Amniotic stem cell (primary cell): Measurements from ENCODE around the gene SLC34A2.
"Not testable (repeated sequence)": the region's sequence is repeated elsewhere in the genome, so short reads cannot be mapped to it uniquely, and the experiment has no call there.

Experiments
- DNase-seq: peaks from one replicate; lab custom pipeline; 2025; lab: John Stamatoyannopoulos, UW

Gene SLC34A2, protein sequence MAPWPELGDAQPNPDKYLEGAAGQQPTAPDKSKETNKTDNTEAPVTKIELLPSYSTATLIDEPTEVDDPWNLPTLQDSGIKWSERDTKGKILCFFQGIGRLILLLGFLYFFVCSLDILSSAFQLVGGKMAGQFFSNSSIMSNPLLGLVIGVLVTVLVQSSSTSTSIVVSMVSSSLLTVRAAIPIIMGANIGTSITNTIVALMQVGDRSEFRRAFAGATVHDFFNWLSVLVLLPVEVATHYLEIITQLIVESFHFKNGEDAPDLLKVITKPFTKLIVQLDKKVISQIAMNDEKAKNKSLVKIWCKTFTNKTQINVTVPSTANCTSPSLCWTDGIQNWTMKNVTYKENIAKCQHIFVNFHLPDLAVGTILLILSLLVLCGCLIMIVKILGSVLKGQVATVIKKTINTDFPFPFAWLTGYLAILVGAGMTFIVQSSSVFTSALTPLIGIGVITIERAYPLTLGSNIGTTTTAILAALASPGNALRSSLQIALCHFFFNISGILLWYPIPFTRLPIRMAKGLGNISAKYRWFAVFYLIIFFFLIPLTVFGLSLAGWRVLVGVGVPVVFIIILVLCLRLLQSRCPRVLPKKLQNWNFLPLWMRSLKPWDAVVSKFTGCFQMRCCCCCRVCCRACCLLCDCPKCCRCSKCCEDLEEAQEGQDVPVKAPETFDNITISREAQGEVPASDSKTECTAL

GRCh38 chr4:25654971-25655963, at the start of gene SLC34A2:
Gene SLC34A2, plus strand, starts transcription at chr4:25655851. Its CDS starts 6,650 bp downstream, at chr4:25662501.
- no peak for DNase-seq

DNA sequence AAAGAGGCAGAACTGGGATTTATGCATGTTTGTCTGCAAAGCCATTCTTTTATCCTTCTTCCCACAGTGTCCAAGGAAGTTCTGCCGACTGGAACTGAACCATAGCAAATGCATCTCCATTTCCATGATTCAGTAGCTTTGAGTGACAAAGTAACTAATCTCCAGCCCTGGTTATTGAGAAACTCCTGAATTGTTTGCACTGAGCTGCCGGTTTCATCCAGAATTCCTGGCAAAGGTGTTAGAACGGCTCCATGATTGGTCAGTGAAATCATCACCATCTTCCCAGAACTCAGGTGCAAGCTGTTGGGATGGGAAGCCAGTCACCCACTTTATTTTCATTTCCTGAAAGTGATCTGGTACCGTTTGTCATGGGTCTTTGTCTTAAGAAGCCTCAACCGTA, 47.0 kb upstream of the SLC34A2 start:
- no peak for DNase-seq

- DNase-seq, result no peak
Measured at GRCh38 chr4:25609976-25610375, 45.7 kb upstream of the SLC34A2 start.

- DNase-seq, result not testable (repeated sequence)
Measured at GRCh38 chr4:25613613-25614012, 42.0 kb upstream of the SLC34A2 start.

GRCh38 chr4:25614807-25615206, 40.8 kb upstream of the SLC34A2 start:
- DNase-seq, result no peak

DNA sequence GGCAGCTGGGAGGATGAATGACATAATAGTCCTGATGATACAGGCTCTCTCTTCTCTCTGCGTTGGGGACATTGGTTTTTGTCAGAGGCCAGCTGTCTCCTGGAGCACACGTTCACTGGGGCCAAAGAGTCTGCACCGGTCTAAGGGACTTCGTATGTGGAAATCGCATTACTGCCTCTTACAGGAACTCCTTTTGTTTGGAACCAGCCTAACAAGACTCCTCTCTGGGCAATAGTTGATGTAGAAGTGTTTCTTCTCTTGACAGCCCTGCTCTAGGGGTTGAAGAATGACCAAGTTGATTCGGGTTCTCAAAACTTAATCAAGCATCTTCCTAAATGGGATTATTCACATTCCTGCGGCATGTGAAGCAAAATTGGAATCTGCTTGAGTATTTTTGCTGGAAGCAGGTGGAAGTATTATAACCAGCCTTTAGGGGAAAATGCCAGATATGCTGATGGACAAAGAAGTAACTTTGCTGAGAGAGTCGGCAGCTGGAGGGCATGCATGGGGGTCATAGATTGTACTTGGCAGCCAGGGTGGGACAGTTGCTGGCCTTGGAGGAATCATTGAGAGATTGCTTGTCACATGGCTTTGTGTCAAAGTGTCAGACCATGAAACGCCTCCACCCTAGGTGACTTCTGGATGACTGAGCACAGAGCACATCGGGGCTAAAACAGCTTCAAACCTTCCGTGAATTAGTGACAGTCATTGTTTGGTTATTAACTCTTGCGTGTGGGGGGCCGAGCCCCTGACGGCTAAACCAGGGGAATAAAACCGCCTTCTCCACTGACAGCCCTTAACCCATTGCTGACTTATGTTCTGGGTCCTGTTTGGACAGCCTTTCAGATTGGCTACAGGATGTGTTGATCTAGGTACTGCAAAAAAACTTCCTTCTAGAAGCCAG, 34.4 kb upstream of the SLC34A2 start:
- DNase-seq, result no peak

DNA sequence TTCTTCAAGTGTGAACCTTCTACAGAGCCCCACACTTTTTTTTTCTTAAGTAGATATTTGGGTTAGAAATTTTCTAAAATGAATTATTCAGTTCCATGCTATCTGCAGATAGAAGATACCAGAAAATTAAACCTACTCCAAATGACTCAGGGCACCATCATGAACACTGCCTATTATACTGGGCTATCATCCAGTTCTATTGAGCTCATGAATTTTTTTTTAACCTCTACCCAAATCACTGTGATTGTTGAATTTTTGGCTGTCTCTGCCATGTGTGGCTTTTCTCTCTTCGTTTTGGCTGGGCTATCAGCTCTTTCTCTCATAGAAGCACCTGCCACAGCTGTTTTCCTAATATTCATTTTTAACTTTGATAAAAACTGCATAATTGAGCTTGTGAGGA, 31.0 kb upstream of the SLC34A2 start:
- no peak for DNase-seq

DNA sequence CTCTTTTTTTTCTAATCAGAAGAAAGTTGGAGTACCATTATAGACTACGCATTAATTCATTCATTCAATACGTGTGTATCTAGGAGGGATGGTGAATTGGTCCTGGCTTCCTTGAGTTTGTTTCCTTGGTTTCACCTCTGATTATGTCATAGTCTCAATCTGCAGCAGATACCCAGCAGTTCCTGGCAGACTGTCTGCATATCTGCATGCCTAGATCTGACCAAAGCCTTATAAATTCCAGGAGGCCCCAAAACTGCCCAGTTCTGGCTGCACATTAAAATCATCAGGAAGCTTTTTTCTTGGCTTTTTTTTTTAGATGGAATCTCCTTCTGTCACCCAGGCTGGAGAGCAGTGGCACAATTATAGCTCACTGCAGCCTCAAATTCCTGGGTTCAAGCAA, 27.2 kb upstream of the SLC34A2 start:
- no peak for DNase-seq

- DNase-seq, result no peak
Measured at GRCh38 chr4:25632135-25632534, 23.5 kb upstream of the SLC34A2 start.

GRCh38 chr4:25633541-25633940, 22.1 kb upstream of the SLC34A2 start:
- DNase-seq, result no peak

GRCh38 chr4:25635501-25635900, 20.1 kb upstream of the SLC34A2 start:
- DNase-seq, result no peak

DNA sequence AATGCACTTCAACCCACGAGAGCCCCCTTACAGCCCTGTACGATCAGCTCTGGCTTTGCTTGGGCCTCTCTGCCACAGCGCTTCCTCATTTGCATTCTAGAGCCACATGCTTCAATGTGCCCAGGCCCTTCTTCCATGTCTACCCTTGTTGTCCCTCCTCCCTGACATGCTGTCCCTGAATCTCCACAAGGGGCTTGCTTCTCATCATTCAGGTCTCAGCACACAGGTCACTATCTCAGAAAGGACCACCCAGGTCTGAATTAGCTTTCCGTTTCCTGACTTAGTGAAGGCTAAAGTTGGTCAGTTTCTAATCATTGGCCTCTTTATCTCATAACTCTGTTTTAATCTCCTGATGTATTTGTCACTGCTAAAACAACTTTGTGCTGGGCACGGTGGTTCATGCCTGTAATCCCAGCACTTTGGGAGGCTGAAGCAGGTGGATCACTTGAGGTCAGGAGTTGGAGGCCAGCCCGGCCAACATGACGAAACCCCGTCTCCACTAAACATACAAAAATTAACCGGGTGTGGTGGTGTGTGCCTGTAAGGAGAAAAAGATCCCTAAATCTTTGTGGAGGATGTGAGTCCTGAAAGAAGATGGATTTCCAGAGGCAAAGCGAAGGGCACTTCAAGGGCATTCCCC, 17.9 kb upstream of the SLC34A2 start:
- DNase-seq, result no peak

- no peak for DNase-seq
Measured at GRCh38 chr4:25638221-25638601, 17.4 kb upstream of the SLC34A2 start.

GRCh38 chr4:25638806-25639205, 16.8 kb upstream of the SLC34A2 start:
- DNase-seq, result no peak

DNA sequence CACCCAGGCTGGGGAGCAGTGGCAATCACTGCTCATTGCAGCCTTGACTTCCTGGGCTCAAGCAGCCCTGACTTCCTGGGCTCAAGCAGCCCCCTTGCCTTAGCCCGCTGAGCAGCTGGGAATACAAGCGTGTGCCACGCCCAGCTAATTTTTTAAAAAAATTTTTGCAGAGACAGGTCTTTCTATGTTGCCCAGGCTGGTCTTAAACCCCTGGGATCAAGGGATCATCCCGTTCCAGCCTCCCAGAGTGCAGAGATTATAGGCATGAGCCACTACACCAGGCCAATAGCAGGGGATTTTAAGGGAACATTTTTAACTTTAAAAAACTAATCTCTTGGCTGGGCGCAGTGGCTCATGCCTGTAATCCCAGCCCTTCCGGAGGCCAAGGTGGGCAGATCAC, 5.3 kb upstream of the SLC34A2 start:
- DNase-seq, result no peak

DNA sequence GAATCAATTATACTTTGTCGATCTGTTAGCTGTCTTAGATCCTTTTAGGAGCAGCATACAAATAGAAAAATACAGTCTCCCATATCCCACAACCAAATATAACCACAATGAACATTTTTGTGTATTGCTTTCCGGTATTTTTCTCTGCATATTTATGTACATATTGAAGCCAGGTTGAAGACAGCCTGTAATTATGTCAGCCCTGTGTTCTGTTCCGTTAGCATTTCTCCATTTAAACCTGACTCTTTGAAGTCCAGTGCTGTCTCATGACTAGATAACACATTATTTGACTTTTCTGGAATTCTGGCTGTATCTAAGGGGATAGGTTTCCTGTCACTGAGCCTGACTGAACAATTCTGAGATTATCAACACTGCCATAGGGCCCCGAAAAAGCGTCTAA, 4.0 kb upstream of the SLC34A2 start:
- no peak for DNase-seq

GRCh38 chr4:25654031-25654970, 1.4 kb upstream of the SLC34A2 start:
- no peak for DNase-seq

DNA sequence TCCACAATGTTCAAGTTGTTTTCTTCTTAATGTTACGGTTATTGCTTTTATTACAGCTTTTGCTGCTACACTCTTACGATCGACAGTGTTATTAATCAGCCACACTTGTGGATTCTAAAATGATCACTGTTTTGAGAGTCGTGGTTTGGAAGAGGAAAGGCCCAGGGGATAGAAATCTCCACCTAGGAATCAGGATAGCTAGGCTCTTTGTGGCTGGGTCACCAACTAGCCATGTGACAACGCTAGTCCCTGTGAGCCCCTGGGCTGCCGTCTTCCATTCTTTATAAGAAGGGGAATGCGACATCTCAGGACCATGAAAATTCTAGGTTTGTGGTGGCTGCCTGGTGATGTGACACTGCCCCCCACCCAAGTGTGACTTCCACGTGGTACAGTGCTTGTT, 380 bp downstream of the SLC34A2 start:
- DNase-seq, result no peak

GRCh38 chr4:25658357-25658771, 2.7 kb downstream of the SLC34A2 start:
- DNase-seq, result no peak

DNA sequence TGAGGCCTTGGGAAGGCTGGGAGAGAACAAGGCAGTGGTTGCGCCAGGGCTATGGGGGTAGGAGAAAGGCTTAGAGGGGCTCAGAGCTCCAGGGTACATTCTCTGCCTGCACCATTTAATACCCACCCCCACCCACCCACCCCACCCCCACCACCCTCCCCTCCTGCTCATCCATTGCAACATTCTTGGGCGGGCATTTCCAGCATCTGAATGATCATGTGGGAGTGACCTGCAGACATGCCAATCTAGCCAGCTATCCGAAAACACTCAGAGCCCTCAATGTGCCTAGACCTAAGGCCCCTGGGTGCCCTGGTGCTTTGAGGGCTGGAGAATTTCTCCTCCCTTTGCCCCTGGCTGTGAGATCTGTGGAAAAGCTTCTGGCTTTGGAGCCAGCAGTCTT, 3.1 kb downstream of the SLC34A2 start:
- DNase-seq, result no peak
